SK-N-SH treated with all-trans-retinoic acid at 6 μM for 48 hours (cell line): ENCODE results near the gene VPS50.

Source experiments
- ATAC-seq: fragments of 200-7000 bp; cut with Tn5 transposase; 3 replicates; pipeline ENCODE4 v1.9.1; 2020; ENCODE audit warnings: mild to moderate bottlenecking, moderate library complexity
- ARNTL ChIP-seq: fragments of 450-650 bp; formaldehyde crosslinking; IDR thresholded peaks from 2 replicates; pipeline ENCODE4 v1.5.0; 2020; ENCODE audit warnings: low read depth, mild to moderate bottlenecking, moderate library complexity, borderline replicate concordance
- BACH2 ChIP-seq: fragments of 250-450 bp; sonication (Bioruptor Pico); IDR thresholded peaks from 2 replicates; pipeline ENCODE4 v1.9.0; 2021; ENCODE audit warnings: mild to moderate bottlenecking, borderline replicate concordance
- CREB5 ChIP-seq: fragments of 250-450 bp; sonication (Bioruptor Pico); IDR thresholded peaks from 2 replicates; pipeline ENCODE4 v1.5.1; 2020; ENCODE audit warnings: low read depth, mild to moderate bottlenecking, moderate library complexity
- ESRRG ChIP-seq: fragments of 250-450 bp; sonication (Bioruptor Pico); IDR thresholded peaks from 2 replicates; pipeline ENCODE4 v1.6.1; 2021; ENCODE audit warnings: mild to moderate bottlenecking
- GLIS3 ChIP-seq: fragments of 250-450 bp; sonication (Bioruptor Pico); IDR thresholded peaks from 2 replicates; pipeline ENCODE4 v1.5.0; 2020; ENCODE audit warnings: mild to moderate bottlenecking, moderate library complexity
- ISL1 ChIP-seq: fragments of 250-450 bp; sonication (Bioruptor Pico); IDR thresholded peaks from 2 replicates; pipeline ENCODE4 v2.1.2; 2022; ENCODE audit warnings: mild to moderate bottlenecking, moderate library complexity
- OSR1 ChIP-seq: fragments of 250-450 bp; sonication (Bioruptor Pico); IDR thresholded peaks from 2 replicates; pipeline ENCODE4 v1.8.0; 2022; ENCODE audit warnings: moderate library complexity, mild to moderate bottlenecking, inconsistent platforms
- PPARA ChIP-seq: fragments of 250-450 bp; sonication (Bioruptor Pico); IDR thresholded peaks from 2 replicates; pipeline ENCODE4 v1.5.0; 2020; ENCODE audit warnings: mild to moderate bottlenecking, borderline replicate concordance
- RARB ChIP-seq: fragments of 250-450 bp; sonication (Bioruptor Pico); IDR thresholded peaks from 2 replicates; pipeline ENCODE4 v1.8.0; 2021; ENCODE audit warnings: mild to moderate bottlenecking, moderate library complexity
- SNAI2 ChIP-seq: fragments of 250-450 bp; sonication (Bioruptor Pico); IDR thresholded peaks from 2 replicates; pipeline ENCODE4 v1.5.0; 2020; ENCODE audit warnings: mild to moderate bottlenecking, moderate library complexity
- TCF4 ChIP-seq: fragments of 250-450 bp; sonication (Bioruptor Pico); IDR thresholded peaks from 2 replicates; pipeline ENCODE4 v1.8.0; 2021; ENCODE audit warnings: mild to moderate bottlenecking, moderate library complexity, borderline replicate concordance
- TOX ChIP-seq: fragments of 250-450 bp; sonication (Bioruptor Pico); IDR thresholded peaks from 2 replicates; pipeline ENCODE4 v1.8.0; 2021; ENCODE audit warnings: mild to moderate bottlenecking, moderate library complexity, borderline replicate concordance
- TSHZ2 ChIP-seq: fragments of 250-450 bp; sonication (Bioruptor Pico); IDR thresholded peaks from 2 replicates; pipeline ENCODE4 v1.5.0; 2020; ENCODE audit warnings: mild to moderate bottlenecking, moderate library complexity
- ZFP3 ChIP-seq: fragments of 250-450 bp; sonication (Bioruptor Pico); IDR thresholded peaks from 2 replicates; pipeline ENCODE4 v1.5.0; 2020; ENCODE audit warnings: mild to moderate bottlenecking, moderate library complexity
- ZFP30 ChIP-seq: fragments of 450-650 bp; formaldehyde crosslinking; IDR thresholded peaks from 2 replicates; pipeline ENCODE4 v1.5.0; 2022; ENCODE audit warnings: mild to moderate bottlenecking, moderate library complexity
- ZNF565 ChIP-seq: fragments of 450-650 bp; formaldehyde crosslinking; conservative IDR thresholded peaks from 2 replicates; pipeline ENCODE4 v1.5.0; 2020; ENCODE audit warnings: low read depth, mild to moderate bottlenecking, moderate library complexity
- ZNF70 ChIP-seq: fragments of 450-650 bp; formaldehyde crosslinking; IDR thresholded peaks from 2 replicates; pipeline ENCODE4 v1.5.0; 2020; ENCODE audit warnings: mild to moderate bottlenecking, moderate library complexity
- TF ChIP-seq, protein P1 (sequence below): fragments of 250-450 bp; sonication (Bioruptor Pico); IDR thresholded peaks from 2 replicates; pipeline ENCODE4 v1.8.0; 2021; ENCODE audit warnings: low read depth, mild to moderate bottlenecking, moderate library complexity, borderline replicate concordance
- TF ChIP-seq, protein P2 (sequence below): fragments of 250-450 bp; sonication (Bioruptor Pico); IDR thresholded peaks from 2 replicates; pipeline ENCODE4 v1.8.0; 2020; ENCODE audit warnings: mild to moderate bottlenecking, moderate library complexity, borderline replicate concordance
- TF ChIP-seq, protein P3 (sequence below): fragments of 250-450 bp; sonication (Bioruptor Pico); IDR thresholded peaks from 2 replicates; pipeline ENCODE4 v1.5.1; 2021; ENCODE audit warnings: mild to moderate bottlenecking, moderate library complexity

VPS50 gene

DNA sequence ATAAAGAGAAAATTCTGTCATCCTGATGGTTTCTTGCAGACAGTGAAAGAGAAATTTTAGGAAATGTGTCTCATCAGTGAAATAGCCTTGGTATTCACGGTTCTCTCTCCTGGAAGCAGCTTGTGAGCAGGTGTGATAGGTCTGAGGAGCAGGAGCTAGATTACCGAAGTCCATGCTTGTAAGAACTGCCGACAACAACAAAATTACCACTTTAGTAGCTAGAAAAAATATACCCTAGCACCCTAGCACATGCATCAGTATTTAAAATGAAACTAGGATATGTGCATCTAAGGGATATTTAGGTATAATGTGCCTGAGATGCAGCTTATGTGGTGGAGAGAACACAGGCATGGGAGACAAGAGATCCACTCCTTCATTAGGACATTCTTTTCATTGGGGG lies 82.3 kb downstream of the VPS50 start:
- ATAC-seq, result no peak
- no peak for TF ChIP-seq GLIS3 (CRISPR knock-in tag)
- no peak for TF ChIP-seq ZNF70 (CRISPR knock-in tag)
- TF ChIP-seq, protein P1, sequence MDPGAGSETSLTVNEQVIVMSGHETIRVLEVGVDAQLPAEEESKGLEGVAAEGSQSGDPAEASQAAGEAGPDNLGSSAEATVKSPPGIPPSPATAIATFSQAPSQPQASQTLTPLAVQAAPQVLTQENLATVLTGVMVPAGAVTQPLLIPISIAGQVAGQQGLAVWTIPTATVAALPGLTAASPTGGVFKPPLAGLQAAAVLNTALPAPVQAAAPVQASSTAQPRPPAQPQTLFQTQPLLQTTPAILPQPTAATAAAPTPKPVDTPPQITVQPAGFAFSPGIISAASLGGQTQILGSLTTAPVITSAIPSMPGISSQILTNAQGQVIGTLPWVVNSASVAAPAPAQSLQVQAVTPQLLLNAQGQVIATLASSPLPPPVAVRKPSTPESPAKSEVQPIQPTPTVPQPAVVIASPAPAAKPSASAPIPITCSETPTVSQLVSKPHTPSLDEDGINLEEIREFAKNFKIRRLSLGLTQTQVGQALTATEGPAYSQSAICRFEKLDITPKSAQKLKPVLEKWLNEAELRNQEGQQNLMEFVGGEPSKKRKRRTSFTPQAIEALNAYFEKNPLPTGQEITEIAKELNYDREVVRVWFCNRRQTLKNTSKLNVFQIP, result no peak
- no peak for TF ChIP-seq RARB (CRISPR knock-in tag)

DNA sequence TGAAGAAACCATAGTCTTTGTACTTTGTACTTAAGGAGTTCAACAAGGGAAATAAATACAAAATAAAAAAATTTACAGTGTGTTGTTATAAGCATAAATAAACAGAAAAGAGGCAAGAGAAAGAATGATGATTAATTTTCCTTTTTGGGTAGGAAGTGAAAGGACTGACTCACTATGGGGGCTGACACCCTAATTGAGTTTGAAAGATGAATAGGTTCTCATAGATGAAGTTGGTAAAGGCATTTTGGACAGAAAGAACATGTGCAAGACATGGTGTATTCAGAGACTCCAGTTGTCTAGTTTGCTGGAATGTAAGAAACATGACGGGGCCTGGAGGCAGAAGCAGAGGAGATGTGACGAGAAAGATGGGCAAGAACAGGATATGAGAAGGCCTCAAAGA lies 83.7 kb downstream of the VPS50 start:
- ATAC-seq, result no peak
- TF ChIP-seq ISL1 (peak; percentile 70), TSHZ2 (no peak), CREB5 (no peak), ZFP3 (CRISPR knock-in tag) (peak; percentile 44; the same call in 1 of the 2 replicates)
- TF ChIP-seq, protein P2, sequence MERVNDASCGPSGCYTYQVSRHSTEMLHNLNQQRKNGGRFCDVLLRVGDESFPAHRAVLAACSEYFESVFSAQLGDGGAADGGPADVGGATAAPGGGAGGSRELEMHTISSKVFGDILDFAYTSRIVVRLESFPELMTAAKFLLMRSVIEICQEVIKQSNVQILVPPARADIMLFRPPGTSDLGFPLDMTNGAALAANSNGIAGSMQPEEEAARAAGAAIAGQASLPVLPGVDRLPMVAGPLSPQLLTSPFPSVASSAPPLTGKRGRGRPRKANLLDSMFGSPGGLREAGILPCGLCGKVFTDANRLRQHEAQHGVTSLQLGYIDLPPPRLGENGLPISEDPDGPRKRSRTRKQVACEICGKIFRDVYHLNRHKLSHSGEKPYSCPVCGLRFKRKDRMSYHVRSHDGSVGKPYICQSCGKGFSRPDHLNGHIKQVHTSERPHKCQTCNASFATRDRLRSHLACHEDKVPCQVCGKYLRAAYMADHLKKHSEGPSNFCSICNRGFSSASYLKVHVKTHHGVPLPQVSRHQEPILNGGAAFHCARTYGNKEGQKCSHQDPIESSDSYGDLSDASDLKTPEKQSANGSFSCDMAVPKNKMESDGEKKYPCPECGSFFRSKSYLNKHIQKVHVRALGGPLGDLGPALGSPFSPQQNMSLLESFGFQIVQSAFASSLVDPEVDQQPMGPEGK (CRISPR knock-in tag), result no peak

- TF ChIP-seq ESRRG, result no peak
- TF ChIP-seq ZFP30, result no peak
- no peak for TF ChIP-seq ZFP3 (CRISPR knock-in tag)
- TF ChIP-seq OSR1, result no peak
- no peak for TF ChIP-seq RARB (CRISPR knock-in tag)
- TF ChIP-seq ISL1, result no peak
- TF ChIP-seq GLIS3 (CRISPR knock-in tag), result no peak
- TF ChIP-seq, protein P1, result no peak
- TF ChIP-seq, protein P3, sequence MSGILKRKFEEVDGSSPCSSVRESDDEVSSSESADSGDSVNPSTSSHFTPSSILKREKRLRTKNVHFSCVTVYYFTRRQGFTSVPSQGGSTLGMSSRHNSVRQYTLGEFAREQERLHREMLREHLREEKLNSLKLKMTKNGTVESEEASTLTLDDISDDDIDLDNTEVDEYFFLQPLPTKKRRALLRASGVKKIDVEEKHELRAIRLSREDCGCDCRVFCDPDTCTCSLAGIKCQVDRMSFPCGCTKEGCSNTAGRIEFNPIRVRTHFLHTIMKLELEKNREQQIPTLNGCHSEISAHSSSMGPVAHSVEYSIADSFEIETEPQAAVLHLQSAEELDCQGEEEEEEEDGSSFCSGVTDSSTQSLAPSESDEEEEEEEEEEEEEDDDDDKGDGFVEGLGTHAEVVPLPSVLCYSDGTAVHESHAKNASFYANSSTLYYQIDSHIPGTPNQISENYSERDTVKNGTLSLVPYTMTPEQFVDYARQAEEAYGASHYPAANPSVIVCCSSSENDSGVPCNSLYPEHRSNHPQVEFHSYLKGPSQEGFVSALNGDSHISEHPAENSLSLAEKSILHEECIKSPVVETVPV (CRISPR knock-in tag), result no peak
- TF ChIP-seq TCF4, result no peak
- no peak for TF ChIP-seq SNAI2 (CRISPR knock-in tag)
- TF ChIP-seq ZNF565, result no peak
- TF ChIP-seq BACH2, result no peak
- no peak for TF ChIP-seq ARNTL (CRISPR knock-in tag)
- TF ChIP-seq, protein P2 (CRISPR knock-in tag), result no peak
- no peak for TF ChIP-seq TOX
- TF ChIP-seq TSHZ2, result no peak
- no peak for TF ChIP-seq PPARA (CRISPR knock-in tag)
Observed at GRCh38 chr7:93316730-93317129, 84.6 kb downstream of the VPS50 start.

More at GRCh38 chr7:93316730-93317129, 84.6 kb downstream of the VPS50 start:
- no peak for ATAC-seq
